IPS-18c (cell line): ENCODE results near the gene SHE.

ENCODE experiments used
- H3K4me3 ChIP-seq: 2 replicates; pipeline ENCODE4 v1.7.0; 2013; ENCODE audit warnings: low read depth, mild to moderate bottlenecking, low read length, moderate library complexity; ENCODE audit not compliant: insufficient read depth
- H3K9me3 ChIP-seq: one replicate; pipeline ENCODE4 v1.6.1; 2013; ENCODE audit warnings: mild to moderate bottlenecking, low read length, moderate library complexity; ENCODE audit not compliant: control insufficient read depth, insufficient read depth

The SHE gene

DNA sequence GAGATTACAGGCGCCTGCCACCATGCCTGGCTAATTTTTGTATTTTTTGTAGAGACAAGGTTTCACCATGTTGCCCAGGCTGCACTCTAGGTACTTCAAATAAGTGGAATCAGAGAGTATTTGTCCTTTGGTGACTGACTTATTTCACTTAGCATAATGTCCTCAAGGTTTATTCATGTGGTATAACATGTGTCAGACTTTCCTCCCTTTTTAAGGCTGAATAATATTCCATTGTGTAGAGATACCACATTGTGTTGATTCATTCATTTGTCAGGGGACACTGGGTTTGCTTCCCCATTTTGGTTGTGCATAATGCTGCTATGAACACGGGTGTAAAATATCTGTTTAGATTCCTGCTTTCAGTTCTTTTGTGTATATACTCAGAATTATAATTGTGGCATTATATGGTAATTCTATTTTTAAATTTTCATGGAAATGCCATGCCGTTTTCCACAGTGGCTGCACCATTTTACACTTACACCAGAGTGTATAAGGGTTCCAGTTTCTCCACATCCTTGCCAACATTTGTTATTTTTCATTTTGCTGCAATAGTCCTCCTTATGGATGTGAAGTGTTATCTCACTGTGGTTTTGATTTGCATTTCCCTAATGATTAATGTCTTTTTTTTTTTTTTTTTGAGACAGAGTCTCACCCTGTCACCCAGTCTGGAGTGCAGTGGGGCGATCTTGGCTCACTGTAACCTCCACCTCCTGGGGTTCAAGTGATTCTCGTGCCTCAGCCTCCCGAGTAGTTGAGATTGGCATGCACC lies 62.0 kb downstream of the SHE start:
- Histone ChIP-seq H3K9me3 (no peaks in the 10 kb centered on the region), H3K4me3 (no peak overlapping the region)

GRCh38 chr1:154436433-154436832 lies 65.8 kb downstream of the SHE start:
- no peak overlapping the region for H3K4me3 ChIP-seq
- H3K9me3 ChIP-seq, result no peaks in the 10 kb centered on the region

GRCh38 chr1:154435599-154436200 lies 66.5 kb downstream of the SHE start:
- Histone ChIP-seq H3K9me3 (no peaks in the 10 kb centered on the region), H3K4me3 (no peak overlapping the region)

DNA sequence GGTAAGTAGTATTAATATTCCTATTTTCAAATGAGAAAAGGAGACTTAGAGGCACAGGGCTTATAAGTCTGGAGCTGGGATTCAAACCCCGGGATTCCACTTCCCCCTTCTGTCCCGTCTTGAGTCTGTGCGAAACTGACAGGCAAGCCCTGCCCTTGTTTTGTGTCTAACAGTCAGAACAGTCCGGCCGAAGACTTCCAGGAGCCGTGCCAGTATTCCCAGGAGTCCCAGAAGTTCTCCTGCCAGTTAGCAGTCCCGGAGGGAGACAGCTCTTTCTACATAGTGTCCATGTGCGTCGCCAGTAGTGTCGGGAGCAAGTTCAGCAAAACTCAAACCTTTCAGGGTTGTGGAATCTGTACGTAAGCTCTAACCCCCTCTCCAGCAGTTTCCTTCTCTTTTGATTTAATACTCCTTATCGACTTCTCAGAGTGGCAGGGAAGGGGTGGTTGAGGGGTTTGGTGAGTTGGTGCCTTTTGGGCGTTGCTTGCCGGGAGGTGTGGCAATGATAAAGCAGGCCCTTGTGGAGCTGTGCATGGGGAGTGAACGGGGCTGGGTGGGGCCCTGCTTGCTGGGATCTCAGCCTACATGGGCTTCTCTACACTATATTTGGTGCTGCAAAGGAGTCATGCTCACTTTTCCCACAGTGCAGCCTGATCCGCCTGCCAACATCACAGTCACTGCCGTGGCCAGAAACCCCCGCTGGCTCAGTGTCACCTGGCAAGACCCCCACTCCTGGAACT lies 67.7 kb downstream of the SHE start:
- H3K9me3 ChIP-seq, result no peaks in the 10 kb centered on the region
- no peak overlapping the region for H3K4me3 ChIP-seq

GRCh38 chr1:154433161-154433764 lies 68.9 kb downstream of the SHE start:
- no peaks in the 10 kb centered on the region for H3K9me3 ChIP-seq
- no peak overlapping the region for H3K4me3 ChIP-seq

DNA sequence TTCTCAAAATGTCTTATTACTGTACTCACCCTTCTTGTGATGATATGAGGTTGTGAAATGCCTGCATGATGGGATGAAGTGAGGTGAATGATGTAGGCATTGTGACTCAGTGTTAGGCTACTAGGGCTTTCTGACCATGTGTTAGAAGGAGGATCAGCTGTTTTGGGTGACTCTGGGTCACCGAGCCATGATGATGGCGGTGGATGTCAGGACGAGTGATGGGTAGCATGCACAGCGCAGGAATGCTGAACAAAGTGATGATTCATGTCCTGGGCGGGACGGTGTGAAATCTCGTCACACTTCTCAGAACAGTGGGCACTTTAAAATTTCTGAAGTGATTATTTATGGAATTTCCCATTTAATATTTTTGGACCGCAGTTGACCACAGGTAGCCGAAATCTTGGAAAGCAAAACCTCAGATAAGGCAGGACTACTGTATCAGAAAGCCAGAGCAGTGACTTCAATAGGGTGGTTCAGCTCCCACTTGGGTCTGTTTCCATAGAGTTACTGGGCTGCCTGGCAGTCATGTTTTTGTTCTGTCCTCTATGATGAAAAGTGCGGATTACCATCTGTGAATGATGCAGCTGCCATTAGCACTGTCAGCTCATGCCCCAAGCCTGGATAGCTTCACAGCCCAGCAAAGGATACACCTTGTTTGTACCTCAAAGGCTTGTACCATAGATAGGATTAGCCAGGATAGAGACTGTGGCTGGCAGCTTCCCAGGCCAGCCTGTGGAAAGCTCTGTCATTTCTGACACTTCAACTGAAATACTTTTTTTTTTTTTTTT lies 70.4 kb downstream of the SHE start:
- Histone ChIP-seq H3K4me3 (no peak overlapping the region), H3K9me3 (no peaks in the 10 kb centered on the region)

DNA sequence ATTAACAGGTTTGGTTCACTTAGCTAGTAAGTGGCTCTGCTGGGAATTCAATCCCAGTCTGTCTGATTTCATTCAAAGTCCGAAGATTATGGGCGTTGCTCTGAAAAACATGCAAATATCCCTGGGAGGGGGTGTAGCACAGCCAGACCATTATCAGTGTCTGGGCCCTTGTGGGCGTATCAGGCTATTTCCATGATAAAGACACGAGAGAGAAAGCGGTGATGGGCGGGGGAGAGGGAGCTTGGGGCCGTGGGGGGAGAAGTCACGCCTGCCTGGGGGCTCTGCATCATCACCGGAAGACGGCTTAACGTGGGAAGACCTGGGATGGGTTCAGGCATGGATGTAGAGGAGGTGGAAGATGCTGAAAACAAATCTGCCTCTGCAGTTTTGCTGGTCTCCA lies 71.3 kb downstream of the SHE start:
- H3K4me3 ChIP-seq, result no peak overlapping the region
- H3K9me3 ChIP-seq, result no peaks in the 10 kb centered on the region

DNA sequence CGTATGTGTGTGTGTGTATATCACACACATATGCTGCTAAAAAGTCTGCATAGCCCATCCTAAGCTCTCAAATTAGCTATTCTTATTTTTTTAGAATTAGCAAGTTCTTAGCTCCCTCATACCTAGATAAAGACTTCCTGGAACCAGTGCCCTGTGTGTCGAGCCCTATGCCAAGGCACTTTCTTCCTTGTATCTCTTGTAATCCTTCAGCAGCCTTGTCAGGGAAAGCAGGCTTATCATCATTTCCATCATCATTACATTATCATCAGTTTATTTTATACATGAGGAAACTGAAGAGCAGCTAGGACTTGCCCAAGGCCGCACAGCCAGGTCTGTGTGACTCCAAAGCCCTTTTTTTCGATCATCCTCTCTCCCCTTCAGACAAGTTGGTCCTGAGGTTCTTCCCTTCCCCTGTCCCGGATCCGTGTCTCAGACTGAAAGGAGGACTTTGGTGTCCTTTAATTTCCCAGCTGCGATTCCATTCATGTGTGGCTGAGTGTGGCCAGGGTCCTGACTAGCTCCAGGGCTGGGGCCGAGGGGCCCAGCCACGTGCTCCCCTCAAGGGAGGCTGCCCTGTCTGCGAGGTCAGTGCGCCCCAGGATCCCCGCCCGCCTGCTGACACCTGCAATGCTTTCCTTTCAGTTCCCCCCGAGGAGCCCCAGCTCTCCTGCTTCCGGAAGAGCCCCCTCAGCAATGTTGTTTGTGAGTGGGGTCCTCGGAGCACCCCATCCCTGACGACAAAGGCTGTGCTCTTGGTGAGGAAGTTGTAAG lies 72.2 kb downstream of the SHE start:
- H3K9me3 ChIP-seq, result no peaks in the 10 kb centered on the region
- no peak overlapping the region for H3K4me3 ChIP-seq
